ENCODE data around the gene ALDH9A1.

ALDH9A1 gene

GRCh38 chr1:165650981-165651625 lies 47.3 kb downstream of the ALDH9A1 start:
- Histone ChIP-seq H3K27ac (no peak overlapping the region), H3K4me3 (no peak overlapping the region)
- no peak for DNase-seq (ENCODE audit: low spot score)
- no peak for TF ChIP-seq CTCF (IDR thresholded peaks at IDR 0.05)

GRCh38 chr1:165648919-165649572 lies 49.3 kb downstream of the ALDH9A1 start:
- no peak for TF ChIP-seq CTCF (IDR thresholded peaks at IDR 0.05)

GRCh38 chr1:165647970-165648369 lies 50.4 kb downstream of the ALDH9A1 start:
- no peak overlapping the region for H3K4me3 ChIP-seq
- no peak for TF ChIP-seq CTCF (IDR thresholded peaks at IDR 0.05)
- H3K27ac ChIP-seq: no peak overlapping the region
- no peak for DNase-seq (ENCODE audit: low spot score)

More at GRCh38 chr1:165648919-165649572, 49.3 kb downstream of the ALDH9A1 start:
- no peak for DNase-seq (ENCODE audit: low spot score)
- H3K27ac ChIP-seq: no peak overlapping the region
- H3K4me3 ChIP-seq: no peak overlapping the region

- H3K27ac ChIP-seq: no peak overlapping the region
- no peak for DNase-seq (ENCODE audit: low spot score)
- no peak for TF ChIP-seq CTCF (IDR thresholded peaks at IDR 0.05)
- H3K4me3 ChIP-seq: no peak overlapping the region
These were observed 50.8 kb downstream of the ALDH9A1 start for GRCh38 chr1:165647517-165647916.

- no peak for DNase-seq (ENCODE audit: low spot score)
- no peak for TF ChIP-seq CTCF (IDR thresholded peaks at IDR 0.05)
- Histone ChIP-seq H3K27ac (no peak overlapping the region), H3K4me3 (no peak overlapping the region)
These were observed 52.6 kb downstream of the ALDH9A1 start for GRCh38 chr1:165645654-165646366.

- Histone ChIP-seq H3K27ac (no peak overlapping the region), H3K4me3 (no peak overlapping the region)
- DNase-seq (ENCODE audit: low spot score): no peak
- TF ChIP-seq CTCF (IDR thresholded peaks at IDR 0.05): no peak
These were observed 54.2 kb downstream of the ALDH9A1 start for GRCh38 chr1:165644064-165644735.

Measured in coronary artery (tissue), 2 donors.